ENCODE measurements around the gene HERC4.
"Not testable (repeated sequence)": the region's sequence is repeated elsewhere in the genome, so short reads cannot be mapped to it uniquely, and the experiment has no call there.

HERC4 gene

GRCh38 chr10:68043030-68043429 lies 32.1 kb downstream of the HERC4 start:
- DNase-seq: no peak

- DNase-seq: no peak
Observed at GRCh38 chr10:68032113-68032512, 43.0 kb downstream of the HERC4 start.

GRCh38 chr10:68027429-68027828 lies 47.7 kb downstream of the HERC4 start:
- no peak for DNase-seq

GRCh38 chr10:68023292-68023691 lies 51.8 kb downstream of the HERC4 start:
- DNase-seq: no peak

- DNase-seq: not testable (repeated sequence)
Observed at GRCh38 chr10:68022324-68022723, 52.8 kb downstream of the HERC4 start.

- not testable (repeated sequence) for DNase-seq
Observed at GRCh38 chr10:68016519-68016918, 58.6 kb downstream of the HERC4 start.

- DNase-seq: no peak
Observed at GRCh38 chr10:68010426-68010940, 64.6 kb downstream of the HERC4 start.

- DNase-seq: no peak
Observed at GRCh38 chr10:68007356-68007755, 67.7 kb downstream of the HERC4 start.

- DNase-seq: no peak
Observed at GRCh38 chr10:68001539-68001938, 73.5 kb downstream of the HERC4 start.

GRCh38 chr10:68001000-68001399 lies 74.1 kb downstream of the HERC4 start:
- DNase-seq: no peak

- DNase-seq: no peak
Observed at GRCh38 chr10:67990093-67990492, 85.0 kb downstream of the HERC4 start.

- no peak for DNase-seq
Observed at GRCh38 chr10:67988606-67989005, 86.5 kb downstream of the HERC4 start.

- not testable (repeated sequence) for DNase-seq
Observed at GRCh38 chr10:67982603-67983002, 92.5 kb downstream of the HERC4 start.

GRCh38 chr10:67978749-67979148 lies 96.3 kb downstream of the HERC4 start:
- DNase-seq: no peak

- no peak for DNase-seq
Observed at GRCh38 chr10:67977251-67977650, 97.8 kb downstream of the HERC4 start.

GRCh38 chr10:67976292-67977245 lies 98.5 kb downstream of the HERC4 start:
- DNase-seq: no peak

GRCh38 chr10:67975871-67976270 lies 99.2 kb downstream of the HERC4 start:
- DNase-seq: no peak

GRCh38 chr10:67971311-67971710 lies 103.8 kb downstream of the HERC4 start:
- DNase-seq: no peak

- no peak for DNase-seq
Observed at GRCh38 chr10:67969875-67970274, 105.2 kb downstream of the HERC4 start.

- not testable (repeated sequence) for DNase-seq
Observed at GRCh38 chr10:67966035-67966434, 109.0 kb downstream of the HERC4 start.

- DNase-seq: no peak
Observed at GRCh38 chr10:67965456-67965855, 109.6 kb downstream of the HERC4 start.

- DNase-seq: no peak
Observed at GRCh38 chr10:67959839-67960476, 115.1 kb downstream of the HERC4 start.

GRCh38 chr10:67955614-67956013 lies 119.5 kb downstream of the HERC4 start:
- no peak for DNase-seq

GRCh38 chr10:67943917-67944316 lies 131.2 kb downstream of the HERC4 start:
- DNase-seq: no peak
